ENCODE results near the gene FRMD4A.
"Not testable (repeated sequence)": the region's sequence is repeated elsewhere in the genome, so short reads cannot be mapped to it uniquely, and the experiment has no call there.

Gene FRMD4A

GRCh38 chr10:14099885-14100284, 230.8 kb downstream of the FRMD4A start:
- no peak for DNase-seq (ENCODE audit: low read depth)

GRCh38 chr10:14093730-14094484, 236.8 kb downstream of the FRMD4A start:
- DNase-seq (ENCODE audit: low read depth), result no peak

- DNase-seq (ENCODE audit: low read depth), result no peak
These were observed 237.9 kb downstream of the FRMD4A start for GRCh38 chr10:14092799-14093198.

GRCh38 chr10:14089556-14090292, 241.0 kb downstream of the FRMD4A start:
- DNase-seq (ENCODE audit: low read depth), result no peak

- no peak for DNase-seq (ENCODE audit: low read depth)
These were observed 243.2 kb downstream of the FRMD4A start for GRCh38 chr10:14087566-14087965.

- DNase-seq (ENCODE audit: low read depth), result no peak
These were observed 244.1 kb downstream of the FRMD4A start for GRCh38 chr10:14086596-14086995.

- DNase-seq (ENCODE audit: low read depth), result no peak
These were observed 245.8 kb downstream of the FRMD4A start for GRCh38 chr10:14084875-14085274.

- no peak for DNase-seq (ENCODE audit: low read depth)
These were observed 249.9 kb downstream of the FRMD4A start for GRCh38 chr10:14080795-14081194.

- DNase-seq (ENCODE audit: low read depth), result no peak
These were observed 253.3 kb downstream of the FRMD4A start for GRCh38 chr10:14077430-14077829.

- DNase-seq (ENCODE audit: low read depth), result no peak
These were observed 256.5 kb downstream of the FRMD4A start for GRCh38 chr10:14074062-14074884.

GRCh38 chr10:14072541-14072940, 258.2 kb downstream of the FRMD4A start:
- no peak for DNase-seq (ENCODE audit: low read depth)

GRCh38 chr10:14071956-14072355, 258.8 kb downstream of the FRMD4A start:
- DNase-seq (ENCODE audit: low read depth), result no peak

- DNase-seq (ENCODE audit: low read depth), result no peak
These were observed 262.0 kb downstream of the FRMD4A start for GRCh38 chr10:14068601-14069250.

GRCh38 chr10:14067638-14068037, 263.1 kb downstream of the FRMD4A start:
- DNase-seq (ENCODE audit: low read depth), result not testable (repeated sequence)

- no peak for DNase-seq (ENCODE audit: low read depth)
These were observed 264.6 kb downstream of the FRMD4A start for GRCh38 chr10:14066106-14066505.

- DNase-seq (ENCODE audit: low read depth), result no peak
These were observed 267.0 kb downstream of the FRMD4A start for GRCh38 chr10:14063531-14064285.

- no peak for DNase-seq (ENCODE audit: low read depth)
These were observed 268.0 kb downstream of the FRMD4A start for GRCh38 chr10:14062528-14063260.

- DNase-seq (ENCODE audit: low read depth), result no peak
These were observed 270.2 kb downstream of the FRMD4A start for GRCh38 chr10:14060320-14061070.

- DNase-seq (ENCODE audit: low read depth), result no peak
These were observed 274.0 kb downstream of the FRMD4A start for GRCh38 chr10:14056610-14057332.

Measured in activated T-cell treated with anti-CD3 and anti-CD28 coated beads for 24 hours (primary cell).